Endothelial cell (in vitro differentiated cells): ENCODE results near the gene SHROOM3. TPM values are rescaled to one million over a fixed set of nuclear protein-coding genes. Genes with fewer than 3 reads are reported as not detected.

ENCODE experiments used
- DNase-seq: peaks from one replicate; pipeline ENCODE4 v3.0.0; 2021; ENCODE audit warnings: low spot score
- H3K27ac Mint-ChIP-seq: one replicate; pipeline ENCODE4 v1.8.0; 2021; ENCODE audit warnings: mixed read lengths, inconsistent platforms; ENCODE audit not compliant: unreplicated experiment
- H3K27me3 Mint-ChIP-seq: one replicate; pipeline ENCODE4 v1.8.0; 2021; ENCODE audit warnings: mild to moderate bottlenecking, moderate library complexity, mixed read lengths, inconsistent platforms; ENCODE audit not compliant: unreplicated experiment
- H3K36me3 Mint-ChIP-seq: one replicate; pipeline ENCODE4 v1.8.0; 2021; ENCODE audit warnings: mild to moderate bottlenecking, low read depth, mixed read lengths, inconsistent platforms; ENCODE audit not compliant: unreplicated experiment
- H3K4me1 Mint-ChIP-seq: one replicate; pipeline ENCODE4 v1.8.0; 2021; ENCODE audit warnings: mild to moderate bottlenecking, mixed read lengths, inconsistent platforms; ENCODE audit not compliant: unreplicated experiment
- H3K4me3 Mint-ChIP-seq: one replicate; pipeline ENCODE4 v1.8.0; 2021; ENCODE audit warnings: mild to moderate bottlenecking, mixed read lengths, inconsistent platforms; ENCODE audit not compliant: unreplicated experiment
- H3K9me3 Mint-ChIP-seq: one replicate; pipeline ENCODE4 v1.8.0; 2021; ENCODE audit warnings: mixed read lengths, inconsistent platforms; ENCODE audit not compliant: unreplicated experiment
- total RNA-seq: library from RNA; stranded (reverse); fragmentation: NEBNext Ultra II Directional; extraction: Animal tissue kit (Norgen Biotek cat#: 25700); gene quantifications from one replicate; pipeline ENCODE4 v1.2.1, GENCODE V29; 2021; ENCODE audit not compliant: unreplicated experiment
- TF ChIP-seq, protein P1 (sequence below): fragments of 200-600 bp; sonication (generic); IDR thresholded peaks from one replicate; pipeline ENCODE4 v1.5.0; 2021; ENCODE audit warnings: antibody characterized with exemption; ENCODE audit not compliant: unreplicated experiment

SHROOM3 gene
- total RNA-seq, 1 donor from 2014 or later: 7.9 TPM

DNA sequence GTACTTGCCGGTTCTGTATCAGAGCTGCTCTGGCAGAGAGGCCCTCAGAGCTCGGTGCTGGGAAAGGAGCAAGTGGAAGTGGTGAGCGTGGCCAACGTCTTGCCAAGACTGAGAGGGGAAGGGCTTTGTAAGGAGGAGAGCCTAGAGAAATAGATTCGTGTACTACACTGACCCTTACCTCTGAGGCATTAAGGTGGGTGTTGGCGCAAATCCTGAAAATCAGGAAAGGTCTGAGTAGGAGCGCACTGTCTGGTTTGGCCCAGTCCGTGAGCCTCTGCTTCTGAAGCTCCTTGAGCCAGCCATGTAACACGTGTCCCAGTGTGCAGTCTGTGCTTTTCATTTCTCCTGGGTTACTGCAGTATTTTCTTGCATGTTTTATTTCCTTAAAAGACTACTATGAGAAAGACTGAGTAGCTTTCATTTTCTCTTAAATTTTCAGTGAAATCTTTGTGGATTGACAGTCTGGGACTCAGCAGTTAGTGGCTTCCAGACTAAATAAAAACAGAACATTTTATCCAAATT, 322.4 kb downstream of the SHROOM3 start:
- peaks cover 5% of the 10 kb centered on the region for H3K27me3 Mint-ChIP-seq
- H3K4me3 Mint-ChIP-seq: no peak overlapping the region
- no peak for DNase-seq
- H3K4me1 Mint-ChIP-seq: peaks cover 18% of the 10 kb centered on the region
- no peaks in the 10 kb centered on the region for H3K9me3 Mint-ChIP-seq
- H3K27ac Mint-ChIP-seq: no peak overlapping the region
- peaks cover 3% of the 10 kb centered on the region for H3K36me3 Mint-ChIP-seq
- TF ChIP-seq, protein P1, sequence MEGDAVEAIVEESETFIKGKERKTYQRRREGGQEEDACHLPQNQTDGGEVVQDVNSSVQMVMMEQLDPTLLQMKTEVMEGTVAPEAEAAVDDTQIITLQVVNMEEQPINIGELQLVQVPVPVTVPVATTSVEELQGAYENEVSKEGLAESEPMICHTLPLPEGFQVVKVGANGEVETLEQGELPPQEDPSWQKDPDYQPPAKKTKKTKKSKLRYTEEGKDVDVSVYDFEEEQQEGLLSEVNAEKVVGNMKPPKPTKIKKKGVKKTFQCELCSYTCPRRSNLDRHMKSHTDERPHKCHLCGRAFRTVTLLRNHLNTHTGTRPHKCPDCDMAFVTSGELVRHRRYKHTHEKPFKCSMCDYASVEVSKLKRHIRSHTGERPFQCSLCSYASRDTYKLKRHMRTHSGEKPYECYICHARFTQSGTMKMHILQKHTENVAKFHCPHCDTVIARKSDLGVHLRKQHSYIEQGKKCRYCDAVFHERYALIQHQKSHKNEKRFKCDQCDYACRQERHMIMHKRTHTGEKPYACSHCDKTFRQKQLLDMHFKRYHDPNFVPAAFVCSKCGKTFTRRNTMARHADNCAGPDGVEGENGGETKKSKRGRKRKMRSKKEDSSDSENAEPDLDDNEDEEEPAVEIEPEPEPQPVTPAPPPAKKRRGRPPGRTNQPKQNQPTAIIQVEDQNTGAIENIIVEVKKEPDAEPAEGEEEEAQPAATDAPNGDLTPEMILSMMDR: no peak

DNA sequence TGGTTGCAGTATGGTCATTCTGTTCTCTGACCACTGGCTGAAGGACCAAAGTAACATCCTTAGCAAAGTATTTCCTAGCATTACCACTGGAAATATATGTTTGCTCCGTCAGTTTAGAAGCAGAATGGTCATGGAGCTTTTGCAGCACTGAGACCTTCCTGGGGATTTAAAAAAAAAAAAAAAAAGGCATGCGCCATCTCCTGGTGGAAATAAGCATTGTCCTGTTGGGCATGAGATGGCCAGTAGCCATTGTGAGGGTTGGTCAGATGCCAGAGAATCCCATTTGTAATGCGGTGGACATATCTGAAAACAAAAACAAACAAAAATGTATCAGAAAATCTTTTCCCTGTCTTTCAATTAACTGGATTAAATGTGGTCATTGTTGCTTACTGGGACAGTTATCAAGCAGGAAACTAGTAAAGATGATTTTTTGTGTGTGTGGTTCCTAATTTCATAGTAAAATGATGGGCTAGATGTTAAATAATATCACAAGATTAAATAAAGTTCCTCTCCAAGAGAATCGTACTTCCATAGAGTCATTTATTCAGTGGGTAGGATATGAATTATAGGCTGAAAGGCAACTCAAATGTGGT, 323.4 kb downstream of the SHROOM3 start:
- H3K9me3 Mint-ChIP-seq: no peaks in the 10 kb centered on the region
- H3K4me3 Mint-ChIP-seq: no peak overlapping the region
- peak overlapping the region; percentile 13 for H3K27ac Mint-ChIP-seq
- peaks cover 10% of the 10 kb centered on the region for H3K4me1 Mint-ChIP-seq
- no peak for DNase-seq
- H3K36me3 Mint-ChIP-seq: peaks cover 3% of the 10 kb centered on the region
- H3K27me3 Mint-ChIP-seq: peaks cover 5% of the 10 kb centered on the region
- TF ChIP-seq, protein P1: peak; percentile 89

DNA sequence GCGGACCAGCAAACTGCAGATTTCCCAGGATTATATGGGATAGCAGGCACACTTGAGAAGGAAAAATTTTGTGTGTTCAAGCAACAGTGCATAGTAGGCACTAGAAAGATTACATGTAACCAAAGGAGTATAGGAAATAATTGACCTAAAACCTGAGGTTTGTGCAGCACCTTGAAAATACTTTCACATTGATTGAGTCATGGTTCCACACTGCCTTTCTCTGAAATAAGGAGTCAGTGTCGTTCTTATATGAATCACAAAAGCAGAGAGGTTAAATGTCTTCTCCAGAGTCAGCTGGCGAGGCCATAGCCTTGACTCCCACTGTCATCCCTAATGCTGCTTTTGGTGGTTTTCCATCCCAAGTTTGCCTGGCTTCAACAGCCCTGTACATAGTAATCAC, 324.0 kb downstream of the SHROOM3 start:
- H3K9me3 Mint-ChIP-seq: no peaks in the 10 kb centered on the region
- H3K4me1 Mint-ChIP-seq: peaks cover 5% of the 10 kb centered on the region
- no peak overlapping the region for H3K4me3 Mint-ChIP-seq
- DNase-seq: no peak
- peaks cover 5% of the 10 kb centered on the region for H3K27me3 Mint-ChIP-seq
- H3K27ac Mint-ChIP-seq: no peak overlapping the region
- H3K36me3 Mint-ChIP-seq: peaks cover 3% of the 10 kb centered on the region
- TF ChIP-seq, protein P1: no peak

DNA sequence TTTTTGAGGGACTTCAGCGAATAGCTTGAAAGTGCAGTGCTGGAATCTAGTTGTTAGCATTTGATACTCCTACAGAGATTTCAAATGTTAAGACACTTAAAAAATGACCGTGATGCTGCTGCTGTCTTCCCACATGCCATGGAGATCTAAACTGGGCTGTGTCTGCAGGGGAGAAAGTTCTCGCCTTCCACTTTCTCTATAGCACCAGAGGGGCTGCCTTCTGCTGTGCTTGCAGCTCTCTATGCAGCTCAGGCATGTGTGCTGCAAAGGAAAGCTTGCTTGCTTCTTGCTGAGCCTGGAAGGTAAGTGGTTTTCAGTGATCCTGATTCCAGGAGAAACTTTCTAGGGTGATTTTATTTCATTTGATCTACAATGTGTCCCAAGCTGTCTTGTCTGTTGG, 325.2 kb downstream of the SHROOM3 start:
- peak overlapping the region; percentile 18 for H3K27ac Mint-ChIP-seq

More for the DNA sequence above, 325.2 kb downstream of the SHROOM3 start:
- Mint-ChIP-seq H3K9me3 (no peaks in the 10 kb centered on the region), H3K4me3 (no peak overlapping the region), H3K36me3 (peaks cover 3% of the 10 kb centered on the region), H3K27me3 (peaks cover 3% of the 10 kb centered on the region), H3K4me1 (peaks cover 6% of the 10 kb centered on the region)
- TF ChIP-seq, protein P1: no peak
- no peak for DNase-seq
